NCI-H1436 treated with DMSO at 0.1 percent for 48 hours (cell line): ENCODE data around the gene SNAI3.

Source experiments
- DNase-seq: peaks from one replicate; lab custom pipeline; 2025; lab: John Stamatoyannopoulos, UW

SNAI3 gene

DNA sequence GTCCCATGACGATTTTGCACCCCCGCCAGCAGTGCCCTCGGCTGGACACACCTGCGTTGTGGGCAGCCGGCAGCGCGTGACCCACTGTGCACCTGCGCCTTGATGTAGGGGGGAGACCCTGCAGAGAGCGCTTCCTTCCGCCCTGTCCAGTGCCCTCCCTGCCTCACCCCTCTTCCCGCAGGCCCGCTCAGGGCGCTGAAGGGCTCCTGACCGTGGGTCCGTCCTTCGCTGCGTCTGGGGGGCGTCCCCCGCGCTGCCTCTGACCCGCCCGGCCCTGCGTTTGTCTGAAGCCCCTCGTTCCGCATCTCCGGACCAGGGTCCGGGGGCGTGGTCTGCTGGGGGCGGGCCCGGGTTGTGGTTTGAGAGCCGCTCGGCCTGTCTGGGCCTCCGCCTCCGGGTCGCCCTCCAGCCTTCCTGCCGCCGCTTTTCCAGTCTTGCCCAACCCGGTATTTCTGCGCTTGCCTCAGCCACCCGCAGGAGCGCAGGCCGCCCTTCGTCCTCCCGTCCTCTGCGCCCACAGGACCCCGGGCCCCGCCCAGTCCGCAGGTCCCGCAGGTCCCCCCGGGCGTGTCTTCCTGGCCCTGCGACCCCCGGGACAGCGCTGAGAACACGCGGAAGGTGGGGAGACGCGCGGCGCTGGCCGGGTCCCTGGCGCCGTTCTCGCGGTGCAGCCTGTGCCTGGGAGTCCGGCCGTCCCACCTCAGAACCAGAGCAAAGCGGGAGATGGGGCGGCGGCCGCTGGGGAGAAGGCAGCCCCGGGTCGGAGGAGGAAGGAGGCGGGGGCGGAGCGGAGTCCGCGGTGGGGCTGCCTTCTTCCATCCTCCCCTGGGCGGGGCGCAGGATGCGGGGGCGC, 51.9 kb downstream of the SNAI3 start:
- no peak for DNase-seq

- DNase-seq: no peak
These were observed 52.6 kb downstream of the SNAI3 start for GRCh38 chr16:88633684-88634140.

DNA sequence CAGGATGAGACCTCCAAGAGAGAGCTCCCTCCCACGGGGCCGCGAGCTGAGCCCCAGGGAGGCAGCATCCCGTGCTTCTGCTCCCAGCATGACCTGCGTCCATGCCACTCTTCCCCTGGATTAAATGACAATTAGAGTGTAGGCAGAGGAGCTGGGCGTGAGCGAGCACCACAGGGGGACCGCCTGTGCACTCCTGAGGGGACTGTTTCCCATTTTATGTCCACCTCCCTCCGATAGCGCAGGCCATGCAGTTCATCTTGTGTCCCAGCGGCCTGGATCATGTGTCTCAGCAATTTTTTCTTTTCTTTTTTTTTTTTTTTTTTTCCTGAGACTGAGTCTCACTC, 53.7 kb downstream of the SNAI3 start:
- DNase-seq: no peak

- DNase-seq: no peak
These were observed 54.3 kb downstream of the SNAI3 start for GRCh38 chr16:88631920-88632586.

DNA sequence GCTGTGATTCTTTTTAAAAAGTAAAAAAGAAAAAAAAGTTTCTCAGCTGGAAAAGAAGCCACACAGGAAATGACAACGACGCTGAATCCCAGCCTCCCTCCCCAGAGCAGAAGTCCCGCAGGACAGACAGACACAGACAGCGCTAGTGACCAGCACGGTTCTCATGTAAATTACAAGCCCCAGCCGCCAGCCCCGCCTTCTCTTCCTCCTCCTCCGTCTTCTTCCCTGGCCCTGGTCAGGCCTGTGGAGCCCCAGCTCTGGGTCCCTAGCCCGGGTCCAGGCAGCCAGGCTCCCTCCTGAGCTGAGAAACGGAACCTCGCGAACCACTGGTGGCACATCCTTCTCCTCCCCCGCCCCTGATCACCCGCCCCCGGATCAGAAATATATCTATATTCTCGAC, 54.9 kb downstream of the SNAI3 start:
- no peak for DNase-seq

DNA sequence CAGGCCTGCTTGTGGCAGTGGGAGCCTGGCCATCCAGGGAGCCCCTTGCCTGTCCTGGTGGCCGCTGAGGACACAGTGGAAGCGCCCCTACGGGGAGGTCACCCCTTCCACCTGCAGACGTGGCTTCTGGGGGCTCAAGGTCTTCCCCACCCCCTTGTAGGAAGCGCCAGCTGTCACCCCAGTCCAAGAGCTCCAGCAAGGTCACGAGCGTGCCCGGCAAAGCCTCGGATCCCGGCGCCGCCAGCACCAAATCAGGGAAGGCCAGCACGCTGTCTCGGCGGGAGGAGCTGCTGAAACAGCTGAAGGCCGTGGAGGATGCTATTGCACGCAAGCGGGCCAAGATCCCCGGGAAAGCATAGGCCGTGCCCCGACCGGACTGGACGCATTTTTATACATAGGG, 55.4 kb downstream of the SNAI3 start:
- no peak for DNase-seq

GRCh38 chr16:88630433-88630832, 55.9 kb downstream of the SNAI3 start:
- DNase-seq: no peak

- DNase-seq: no peak
These were observed 56.5 kb downstream of the SNAI3 start for GRCh38 chr16:88629835-88630234.

DNA sequence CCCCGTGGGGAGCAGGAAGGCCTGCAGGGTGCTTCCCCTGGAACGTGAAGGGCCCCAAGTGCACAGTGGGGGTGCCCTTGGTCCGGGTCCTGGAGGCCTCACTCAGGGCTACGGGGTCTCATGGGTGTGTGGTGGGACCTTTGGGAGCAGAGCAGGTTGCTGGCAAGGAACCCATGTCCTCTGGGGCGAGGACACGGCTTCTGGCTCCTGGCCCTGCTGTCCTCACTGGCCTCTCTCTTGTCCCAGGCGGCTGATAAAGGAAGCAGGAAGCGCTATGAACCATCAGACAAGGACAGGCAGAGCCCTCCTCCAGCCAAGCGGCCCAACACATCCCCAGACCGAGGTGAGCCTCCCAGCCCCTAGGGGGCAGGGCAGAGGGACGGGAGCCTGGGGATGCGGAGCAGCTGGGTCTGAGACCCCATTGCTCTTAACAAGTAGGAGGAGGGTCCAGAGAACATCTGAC, 57.8 kb downstream of the SNAI3 start:
- DNase-seq: no peak
